ENCODE results near the gene UBE2N.
A peak's percentile ranks its signal among the peaks of the same experiment; 100 is the strongest.

Gene UBE2N, protein sequence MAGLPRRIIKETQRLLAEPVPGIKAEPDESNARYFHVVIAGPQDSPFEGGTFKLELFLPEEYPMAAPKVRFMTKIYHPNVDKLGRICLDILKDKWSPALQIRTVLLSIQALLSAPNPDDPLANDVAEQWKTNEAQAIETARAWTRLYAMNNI

GRCh38 chr12:93441617-93442410, at the start of gene UBE2N:
UBE2N (minus strand) TSS chr12:93441947; CDS start chr12:93441884, 63 bp downstream.
- FAIRE-seq: peak; percentile 80

DNA sequence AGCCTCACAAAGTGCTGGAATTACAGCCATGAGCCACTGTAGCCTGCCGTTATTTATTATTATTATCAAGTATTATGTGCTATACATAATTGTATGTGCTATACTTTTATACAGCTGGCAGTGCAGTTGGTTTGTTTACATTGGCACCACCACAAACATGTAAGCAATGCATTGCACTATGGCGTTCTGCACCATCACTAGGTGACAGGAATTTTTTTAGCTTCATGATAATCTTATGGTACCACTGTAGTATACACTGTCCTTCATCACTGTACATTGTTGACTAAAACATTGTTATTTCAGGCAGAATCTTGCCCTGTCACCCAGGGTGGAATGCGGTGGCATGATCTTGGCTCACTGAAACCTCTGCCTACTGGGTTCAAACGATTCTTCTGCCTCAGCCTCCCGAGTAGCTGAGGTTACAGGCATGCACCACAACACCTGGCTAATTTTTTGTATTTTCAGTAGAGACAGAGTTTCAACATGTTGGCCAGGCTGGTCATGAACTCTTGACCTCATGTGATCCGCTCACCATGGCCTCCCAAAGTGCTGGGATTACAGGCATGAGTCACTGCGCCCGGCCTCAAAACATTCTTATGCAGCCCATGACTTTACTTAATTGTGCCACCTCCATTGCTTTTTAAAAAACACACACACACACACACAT, 42.7 kb upstream of the UBE2N start:
- FAIRE-seq (no peak), DNase-seq (ENCODE audit: insufficient read length, low spot score) (no peak)

More at GRCh38 chr12:93441617-93442410, at the start of gene UBE2N:
- peak; percentile 89 for DNase-seq (ENCODE audit: insufficient read length, low spot score)

- FAIRE-seq: no peak
- DNase-seq (ENCODE audit: insufficient read length, low spot score): no peak
Measured at GRCh38 chr12:93483151-93483807, 41.5 kb upstream of the UBE2N start.

DNA sequence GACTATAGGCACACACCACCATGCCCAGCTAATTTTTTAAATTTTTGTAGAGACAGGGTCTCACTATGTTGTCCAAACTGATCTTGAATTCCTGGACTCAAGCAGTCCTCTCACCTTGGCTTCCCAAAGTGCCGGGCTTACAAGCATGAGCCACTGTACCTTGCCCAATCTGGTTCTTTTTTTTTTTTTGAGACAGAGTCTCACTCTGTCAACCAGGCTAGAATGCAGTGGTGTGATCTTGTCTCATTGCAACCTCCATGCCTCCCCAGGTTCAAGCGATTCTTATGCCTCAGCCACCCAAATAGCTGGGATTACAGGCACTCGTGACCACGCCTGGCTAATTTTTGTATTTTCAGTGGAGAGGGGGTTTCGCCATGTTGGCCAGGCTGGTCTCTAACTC, 41.0 kb upstream of the UBE2N start:
- FAIRE-seq (no peak), DNase-seq (ENCODE audit: insufficient read length, low spot score) (no peak)

DNA sequence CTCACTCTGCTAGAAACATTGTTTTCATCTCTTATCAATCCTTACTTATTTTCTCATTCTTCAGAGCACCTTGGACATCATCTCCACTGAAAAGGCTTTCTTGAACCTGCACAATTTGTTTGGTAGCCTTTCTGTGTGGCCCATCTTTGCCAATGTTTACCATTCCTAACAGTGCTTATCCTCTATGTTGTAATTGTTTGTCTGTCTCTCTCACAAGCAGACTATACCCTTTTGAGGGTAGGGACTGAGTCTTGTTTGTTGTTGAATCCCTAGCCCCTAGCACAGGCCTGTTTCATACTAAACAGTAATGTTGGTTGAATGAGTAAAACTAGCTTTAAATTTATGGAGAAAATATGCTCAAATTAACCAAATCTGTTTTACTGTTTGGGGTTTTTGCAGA, 34.8 kb upstream of the UBE2N start:
- no peak for DNase-seq (ENCODE audit: insufficient read length, low spot score)
- FAIRE-seq: no peak

- no peak for FAIRE-seq
- DNase-seq (ENCODE audit: insufficient read length, low spot score): no peak
Measured at GRCh38 chr12:93469386-93469785, 27.6 kb upstream of the UBE2N start.

- no peak for DNase-seq (ENCODE audit: insufficient read length, low spot score)
- FAIRE-seq: no peak
Measured at GRCh38 chr12:93468008-93468371, 26.2 kb upstream of the UBE2N start.

DNA sequence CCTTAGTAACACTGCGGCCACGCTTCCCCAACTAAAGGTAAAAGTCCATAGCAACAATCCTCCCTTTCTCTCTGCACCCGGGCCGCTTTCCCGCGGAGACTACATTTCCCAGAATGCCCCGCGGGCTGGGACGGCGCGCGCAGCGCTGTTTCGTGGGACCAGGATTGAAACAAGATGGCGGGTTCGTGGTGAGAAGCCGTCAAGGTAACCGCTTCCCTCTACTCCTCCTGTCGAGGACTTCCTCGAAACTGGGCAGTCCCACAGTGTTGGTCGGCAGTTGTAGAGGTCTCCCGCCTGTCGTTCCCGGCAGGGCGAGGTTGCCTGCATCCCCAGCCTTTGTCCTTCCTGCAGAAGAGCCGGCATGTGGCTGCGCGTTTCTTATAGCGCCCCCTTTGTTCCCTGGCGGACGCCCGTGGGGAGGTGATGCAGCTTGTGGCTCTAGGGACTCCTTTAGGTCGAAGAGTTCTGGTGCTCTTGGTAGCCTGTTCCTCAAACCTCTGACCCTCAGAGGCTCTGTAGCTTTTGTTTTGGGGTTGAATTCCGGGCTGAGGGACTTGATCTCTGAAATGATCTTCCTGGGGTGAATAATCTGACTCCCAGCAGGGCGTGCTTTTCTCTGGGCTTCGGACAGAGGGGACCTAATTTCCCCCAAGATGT, 25.7 kb upstream of the UBE2N start, which contains the start of gene MRPL42:
Gene MRPL42, plus strand, starts transcription at position 164 of the 657 bp plus-strand sequence. CDS start 1,772 bp downstream, outside the sequence.
- FAIRE-seq (peak; percentile 26), DNase-seq (ENCODE audit: insufficient read length, low spot score) (peak; percentile 87)

- DNase-seq (ENCODE audit: insufficient read length, low spot score) (no peak), FAIRE-seq (no peak)
Measured at GRCh38 chr12:93466625-93467350, 25.0 kb upstream of the UBE2N start.

DNA sequence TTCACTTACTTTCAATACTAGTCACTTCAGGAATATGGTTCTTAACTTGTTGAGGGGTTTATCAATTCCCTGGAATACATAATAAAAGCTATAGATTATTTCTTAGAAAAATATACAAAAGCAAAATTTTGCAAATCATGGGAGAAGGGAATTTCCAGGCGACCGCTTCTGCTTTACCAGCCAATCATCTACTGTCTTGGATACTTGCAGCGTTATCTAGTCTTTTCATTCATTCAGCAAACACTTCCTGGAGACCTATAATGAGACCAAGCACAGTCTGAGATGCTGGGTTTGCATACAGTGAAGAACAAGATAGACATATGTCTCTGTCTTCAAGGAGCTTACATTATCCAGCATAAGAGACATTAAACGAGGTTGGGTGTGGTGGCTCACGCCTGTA, 24.1 kb upstream of the UBE2N start:
- DNase-seq (ENCODE audit: insufficient read length, low spot score): no peak
- FAIRE-seq: no peak

GRCh38 chr12:93461503-93461902, 19.8 kb upstream of the UBE2N start:
- DNase-seq (ENCODE audit: insufficient read length, low spot score) (no peak), FAIRE-seq (no peak)

- DNase-seq (ENCODE audit: insufficient read length, low spot score) (no peak), FAIRE-seq (no peak)
Measured at GRCh38 chr12:93460902-93461301, 19.2 kb upstream of the UBE2N start.

- no peak for DNase-seq (ENCODE audit: insufficient read length, low spot score)
- no peak for FAIRE-seq
Measured at GRCh38 chr12:93460003-93460402, 18.3 kb upstream of the UBE2N start.

DNA sequence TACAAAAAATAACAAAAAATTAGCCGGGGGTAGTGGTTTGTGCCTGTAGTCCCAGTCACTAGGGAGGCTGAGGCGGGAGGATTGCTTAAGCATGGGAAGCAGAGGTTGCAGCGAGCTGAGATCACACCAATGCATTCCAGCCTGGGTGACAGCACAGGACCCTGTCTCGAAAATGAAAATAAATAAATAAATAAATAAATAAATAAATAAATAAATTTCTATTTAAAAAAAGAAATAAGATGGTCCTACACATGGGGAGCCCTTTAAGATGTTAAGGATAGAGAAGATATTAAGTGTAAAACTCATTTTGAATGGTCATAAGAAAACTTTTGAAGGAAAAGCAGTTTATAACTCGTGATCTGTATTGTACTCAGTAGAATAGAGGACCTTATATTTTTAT, 17.4 kb upstream of the UBE2N start:
- FAIRE-seq (no peak), DNase-seq (ENCODE audit: insufficient read length, low spot score) (no peak)

DNA sequence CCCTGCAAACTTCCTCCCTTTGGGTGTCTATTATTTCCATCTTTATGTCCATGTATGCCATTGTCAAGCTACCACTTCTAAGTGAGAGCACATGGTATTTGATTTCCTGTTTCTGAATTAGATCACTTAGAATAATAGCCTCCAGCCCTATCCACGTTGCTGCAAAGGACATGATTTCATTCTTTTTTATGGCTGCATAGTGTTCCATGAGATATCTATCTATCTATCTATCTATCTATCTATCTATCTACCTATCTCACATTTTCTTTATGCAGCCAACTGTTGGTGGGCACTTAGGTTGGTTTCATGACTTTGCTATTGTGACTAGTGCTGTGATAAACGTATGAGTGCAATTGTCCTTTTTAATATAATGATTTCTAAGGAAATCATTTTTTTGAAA, 14.3 kb upstream of the UBE2N start:
- DNase-seq (ENCODE audit: insufficient read length, low spot score) (no peak), FAIRE-seq (no peak)

GRCh38 chr12:93453633-93454032, 11.9 kb upstream of the UBE2N start:
- DNase-seq (ENCODE audit: insufficient read length, low spot score) (no peak), FAIRE-seq (no peak)

DNA sequence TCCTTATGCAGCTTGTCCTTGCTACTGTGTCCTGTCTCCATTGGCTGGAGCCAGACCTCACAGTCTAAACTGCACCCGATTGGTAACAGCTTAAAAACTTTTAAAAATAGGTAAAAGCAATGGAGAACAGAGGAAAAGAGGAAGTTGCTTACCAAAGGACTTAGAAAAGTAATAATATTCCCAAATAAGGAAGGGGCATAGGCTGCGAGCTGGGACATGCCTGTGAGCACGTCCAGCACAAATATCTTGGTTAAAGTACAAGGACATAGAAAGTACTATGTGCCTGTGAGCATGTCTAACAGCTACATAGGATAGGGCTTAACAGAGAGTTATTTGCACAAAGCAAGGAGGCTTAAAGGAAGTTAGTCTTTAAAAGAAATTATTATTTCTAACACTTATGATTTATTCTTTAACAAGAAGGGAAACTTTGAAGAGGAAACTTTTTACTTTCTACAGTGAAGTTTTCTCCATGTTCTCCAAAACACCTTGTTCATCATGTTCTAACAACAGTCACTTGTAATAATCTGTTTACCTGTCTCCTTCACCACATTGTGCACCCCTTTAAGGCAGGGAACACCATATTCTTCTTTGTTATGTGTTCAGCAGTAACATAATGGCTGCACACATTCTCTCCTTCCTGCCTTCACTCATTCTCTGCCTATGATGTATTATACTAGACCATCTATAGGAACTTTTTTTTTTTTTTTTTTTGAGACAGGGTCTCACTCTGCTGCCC, 9.8 kb upstream of the UBE2N start:
- FAIRE-seq (no peak), DNase-seq (ENCODE audit: insufficient read length, low spot score) (no peak)

DNA sequence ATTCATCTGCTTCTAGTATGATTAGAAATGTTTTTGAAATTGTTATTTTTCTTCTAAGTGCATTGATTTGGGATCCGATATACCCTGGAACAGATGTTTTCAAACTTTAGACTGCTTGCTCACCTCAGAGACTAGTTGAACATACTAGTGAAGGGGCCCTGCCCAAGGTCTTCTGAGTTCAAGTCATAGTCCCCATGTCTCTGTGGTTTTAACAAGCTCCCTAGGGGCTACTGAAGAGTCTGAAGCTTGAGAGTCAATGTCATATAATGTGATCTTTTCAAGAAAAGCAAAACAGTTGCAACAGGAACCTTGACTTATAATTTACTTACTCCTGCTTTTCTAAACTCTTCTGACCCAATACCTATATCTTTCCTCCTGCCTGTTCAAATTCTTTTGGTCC, 7.5 kb upstream of the UBE2N start:
- FAIRE-seq (no peak), DNase-seq (ENCODE audit: insufficient read length, low spot score) (no peak)

- FAIRE-seq (no peak), DNase-seq (ENCODE audit: insufficient read length, low spot score) (no peak)
Measured at GRCh38 chr12:93448796-93449195, 7.0 kb upstream of the UBE2N start.

All from HTR-8/SVneo (cell line).